A549 (cell line): ENCODE data around the gene DHPS. TPM values are rescaled to one million over a fixed set of nuclear protein-coding genes. Genes with fewer than 3 reads are reported as not detected.

Source experiments
- ATAC-seq, 2 experiments: fragments of 200-7000 bp in 1 of 2; fragments of >200 bp in 1 of 2; cut with Nextera tagmentation in 1 of 2; cut with Tn5 transposase in 1 of 2; 3 replicates each; pipeline versions ENCODE4 v1.8.0 to v1.9.1; 2018 to 2020; ENCODE audit warnings: mild to moderate bottlenecking in 1 of 2, moderate library complexity in 1 of 2
- CTCF ChIA-PET: fragments of 300-600 bp; sonication (Branson Sonifier 250); formaldehyde crosslinking; extraction: SDS; loops from one replicate; lab custom pipeline; 2021; ENCODE audit warnings: antibody characterized with exemption, inconsistent platforms; lab: Yijun Ruan, JAX
- POLR2A ChIA-PET: fragments of 350-600 bp; formaldehyde crosslinking; extraction: SDS; loops from one replicate; lab custom pipeline; 2021; ENCODE audit warnings: antibody characterized with exemption, inconsistent platforms; lab: Yijun Ruan, JAX
- DNase-seq, 2 experiments: peaks; one replicate each; pipeline versions ENCODE4 v3.0.0 to v3.0.0-alpha.2; 2011 to 2016; ENCODE audit warnings: low read depth in 1 of 2, low spot score in 1 of 2
- FAIRE-seq: peaks from 2 replicates; lab custom pipeline; 2011; peaks lifted over from hg19 to GRCh38; lab: Jason Lieb, UNC
- H3K27ac ChIP-seq, 2 experiments: fragments of >200 bp; sonication (Bioruptor Twin); formaldehyde crosslinking; 3 replicates each; pipeline ENCODE4 v1.5.1; 2016 to 2017
- H3K4me1 ChIP-seq: fragments of >200 bp; sonication (Bioruptor Twin); formaldehyde crosslinking; 3 replicates; pipeline ENCODE4 v1.6.1; 2016
- H3K4me2 ChIP-seq: fragments of >200 bp; sonication (Bioruptor Twin); formaldehyde crosslinking; 3 replicates; pipeline ENCODE4 v1.6.1; 2016
- H3K4me3 ChIP-seq: fragments of >200 bp; sonication (Bioruptor Twin); formaldehyde crosslinking; 3 replicates; pipeline ENCODE4 v1.5.1; 2016
- H3K9me3 ChIP-seq: fragments of >200 bp; sonication (Bioruptor Twin); formaldehyde crosslinking; 3 replicates; pipeline ENCODE4 v1.6.1; 2016
- CEBPB ChIP-seq, 2 experiments: fragments of >200 bp in 1 of 2; sonication (Bioruptor Twin) in 1 of 2; formaldehyde crosslinking in 1 of 2; IDR thresholded peaks; 2 replicates each; pipeline ENCODE4 v1.6.1; 2012 to 2016
- EHMT2 ChIP-seq: fragments of 200-600 bp; sonication (generic); IDR thresholded peaks from 2 replicates; pipeline ENCODE4 v1.6.1; 2016; ENCODE audit warnings: antibody characterized with exemption, low read depth, mild to moderate bottlenecking, moderate library complexity
- ELK1 ChIP-seq: fragments of 150-350 bp; IDR thresholded peaks from 2 replicates; pipeline ENCODE4 v1.6.1; 2014; ENCODE audit warnings: low read depth, mild to moderate bottlenecking, low read length
- EP300 ChIP-seq, 2 experiments: fragments of >200 bp; sonication (Bioruptor Twin); formaldehyde crosslinking; IDR thresholded peaks; 2 replicates in 1 of 2; 3 replicates in 1 of 2; pipeline ENCODE4 v1.6.1; 2016 to 2017
- HOXA7 ChIP-seq: fragments of 250-450 bp; sonication (Bioruptor Pico); IDR thresholded peaks from 2 replicates; pipeline ENCODE4 v1.5.0; 2020; ENCODE audit warnings: mild to moderate bottlenecking, moderate library complexity
- HOXB13 ChIP-seq: fragments of 250-450 bp; sonication (Bioruptor Pico); IDR thresholded peaks from 2 replicates; pipeline ENCODE4 v1.5.0; 2020; ENCODE audit warnings: low read depth, mild to moderate bottlenecking, moderate library complexity
- MAZ ChIP-seq: fragments of 150-350 bp; IDR thresholded peaks from 2 replicates; pipeline ENCODE4 v1.6.1; 2014; ENCODE audit warnings: antibody characterized with exemption, low read depth, low read length, borderline replicate concordance
- NPAS2 ChIP-seq: fragments of 250-450 bp; sonication (Bioruptor Pico); IDR thresholded peaks from 2 replicates; pipeline ENCODE4 v1.8.0; 2022; ENCODE audit warnings: mild to moderate bottlenecking, moderate library complexity, borderline replicate concordance
- POLR2AphosphoS2 ChIP-seq: conservative IDR thresholded peaks from 2 replicates; pipeline ENCODE4 v1.6.1; 2012; ENCODE audit warnings: low read length, improper control_type of control experiment, inconsistent platforms
- RAD21 ChIP-seq, 2 experiments: fragments of >200 bp in 1 of 2; sonication (Bioruptor Twin) in 1 of 2; formaldehyde crosslinking in 1 of 2; IDR thresholded peaks in 1 of 2; conservative IDR thresholded peaks in 1 of 2; 2 replicates in 1 of 2; 3 replicates in 1 of 2; pipeline ENCODE4 v1.6.1; 2012 to 2018; ENCODE audit warnings: inconsistent platforms in 1 of 2
- RCOR1 ChIP-seq: fragments of 150-350 bp; IDR thresholded peaks from 2 replicates; pipeline ENCODE4 v1.6.1; 2014; ENCODE audit warnings: antibody characterized with exemption, low read length, low read depth
- SMC3 ChIP-seq: fragments of >200 bp; sonication (Bioruptor Twin); formaldehyde crosslinking; IDR thresholded peaks from 3 replicates; pipeline ENCODE4 v1.6.1; 2018; ENCODE audit warnings: inconsistent platforms
- TP53 ChIP-seq: fragments of 250-450 bp; sonication (Bioruptor Pico); IDR thresholded peaks from 2 replicates; pipeline ENCODE4 v1.5.0; 2021; ENCODE audit warnings: mild to moderate bottlenecking, moderate library complexity
- ZNF302 ChIP-seq: fragments of 250-450 bp; sonication (Bioruptor Pico); IDR thresholded peaks from 2 replicates; pipeline ENCODE4 v1.9.0; 2021; ENCODE audit warnings: inconsistent platforms, mild to moderate bottlenecking, moderate library complexity
- WGBS: methylation state at CpG from one replicate; pipeline ENCODE4 v1.1.6; 2017; ENCODE audit errors: missing lambda C conversion rate; 5-methylcytosine and 5-hydroxymethylcytosine counted together
- polyA plus RNA-seq, 4 experiments: library from polyadenylated mRNA; depleted of rRNA in 3 of 4; stranded (reverse); fragments of >200 nt; fragmentation: RNase III in 1 of 4; extraction: RNeasy Plus Mini Kit Qiagen cat#74134 plus additional on column Dnase treatment in 1 of 4; gene quantifications; 2 replicates in 3 of 4; 3 replicates in 1 of 4; pipeline ENCODE4 v1.2.3, GENCODE V29; 2011 to 2017
- TF ChIP-seq, protein P1 (sequence below): fragments of >200 bp; sonication (Bioruptor Twin); formaldehyde crosslinking; IDR thresholded peaks from 3 replicates; pipeline ENCODE4 v1.5.1; 2016
- TF ChIP-seq, protein P2 (sequence below): fragments of 250-450 bp; sonication (Bioruptor Pico); IDR thresholded peaks from 2 replicates; pipeline ENCODE4 v1.5.0; 2021; ENCODE audit warnings: mild to moderate bottlenecking, moderate library complexity, borderline replicate concordance
- TF ChIP-seq, protein P3 (sequence below): IDR thresholded peaks from 2 replicates; pipeline ENCODE4 v1.6.1; 2012

The DHPS gene
- polyA plus RNA-seq, 2 of the 4 experiments (the other 2 are of a cell fraction) = 57.8 to 71.9 TPM

- Histone ChIP-seq H3K4me1 (no peaks in the 10 kb centered on the region), H3K27ac (no peak overlapping the region), H3K9me3 (no peaks in the 10 kb centered on the region), H3K4me3 (no peak overlapping the region), H3K4me2 (no peak overlapping the region)
- peak; percentile 68 to 80 for DNase-seq
- no peak for FAIRE-seq
- no peak for TF ChIP-seq EHMT2
- TF ChIP-seq SMC3 = peak; percentile 31; the same call in 2 of the 3 replicates
- TF ChIP-seq, protein P1, sequence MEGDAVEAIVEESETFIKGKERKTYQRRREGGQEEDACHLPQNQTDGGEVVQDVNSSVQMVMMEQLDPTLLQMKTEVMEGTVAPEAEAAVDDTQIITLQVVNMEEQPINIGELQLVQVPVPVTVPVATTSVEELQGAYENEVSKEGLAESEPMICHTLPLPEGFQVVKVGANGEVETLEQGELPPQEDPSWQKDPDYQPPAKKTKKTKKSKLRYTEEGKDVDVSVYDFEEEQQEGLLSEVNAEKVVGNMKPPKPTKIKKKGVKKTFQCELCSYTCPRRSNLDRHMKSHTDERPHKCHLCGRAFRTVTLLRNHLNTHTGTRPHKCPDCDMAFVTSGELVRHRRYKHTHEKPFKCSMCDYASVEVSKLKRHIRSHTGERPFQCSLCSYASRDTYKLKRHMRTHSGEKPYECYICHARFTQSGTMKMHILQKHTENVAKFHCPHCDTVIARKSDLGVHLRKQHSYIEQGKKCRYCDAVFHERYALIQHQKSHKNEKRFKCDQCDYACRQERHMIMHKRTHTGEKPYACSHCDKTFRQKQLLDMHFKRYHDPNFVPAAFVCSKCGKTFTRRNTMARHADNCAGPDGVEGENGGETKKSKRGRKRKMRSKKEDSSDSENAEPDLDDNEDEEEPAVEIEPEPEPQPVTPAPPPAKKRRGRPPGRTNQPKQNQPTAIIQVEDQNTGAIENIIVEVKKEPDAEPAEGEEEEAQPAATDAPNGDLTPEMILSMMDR = peak; percentile 54
- no peak for TF ChIP-seq EP300 (IDR thresholded peaks at IDR 0.05)
- peak in 1 of 2 experiments; percentile 27; a peak in 2 of 5 replicates for TF ChIP-seq RAD21 (conservative IDR thresholded peaks at IDR 0.05 in 1 of 2, IDR thresholded peaks at IDR 0.05 in 1 of 2)
- TF ChIP-seq HOXA7 (CRISPR knock-in tag) = no peak
- WGBS = 26% methylated on average over 3 of the region's 4 CpGs
- ATAC-seq = peak; percentile 70 to 77
- POLR2A ChIA-PET = no interaction called here
- CTCF ChIA-PET = interaction anchor here (0.7 to 1.5 kb wide), 11 partner anchors 8 to 178 kb away, joined by 3 to 7 read pairs (median 4); partner anchors contain the start of genes MAN2B1, TNPO2 and WDR83
Measured at GRCh38 chr19:12676384-12676792, 5.3 kb downstream of the DHPS start.

GRCh38 chr19:12675940-12676339 is 5.7 kb downstream of the DHPS start:
- FAIRE-seq = no peak
- CTCF ChIA-PET = interaction anchor here (0.7 to 1.5 kb wide), 6 partner anchors 13 to 178 kb away, joined by 3 to 5 read pairs (median 4); no protein-coding TSS in a partner anchor
- no peak for DNase-seq
- H3K4me1 ChIP-seq = no peaks in the 10 kb centered on the region
- ATAC-seq = peak in 1 of 2 experiments; percentile 9; a peak in 2 of 6 replicates
- WGBS = 94% methylated on average over 4 of the region's 15 CpGs
- no peak overlapping the region for H3K4me2 ChIP-seq
- H3K9me3 ChIP-seq = no peaks in the 10 kb centered on the region
- no peak overlapping the region for H3K4me3 ChIP-seq
- no peak overlapping the region for H3K27ac ChIP-seq
- POLR2A ChIA-PET = no interaction called here
- no peak for TF ChIP-seq ELK1
- TF ChIP-seq POLR2AphosphoS2 = no peak
- TF ChIP-seq EHMT2 = no peak
- TF ChIP-seq, protein P2, sequence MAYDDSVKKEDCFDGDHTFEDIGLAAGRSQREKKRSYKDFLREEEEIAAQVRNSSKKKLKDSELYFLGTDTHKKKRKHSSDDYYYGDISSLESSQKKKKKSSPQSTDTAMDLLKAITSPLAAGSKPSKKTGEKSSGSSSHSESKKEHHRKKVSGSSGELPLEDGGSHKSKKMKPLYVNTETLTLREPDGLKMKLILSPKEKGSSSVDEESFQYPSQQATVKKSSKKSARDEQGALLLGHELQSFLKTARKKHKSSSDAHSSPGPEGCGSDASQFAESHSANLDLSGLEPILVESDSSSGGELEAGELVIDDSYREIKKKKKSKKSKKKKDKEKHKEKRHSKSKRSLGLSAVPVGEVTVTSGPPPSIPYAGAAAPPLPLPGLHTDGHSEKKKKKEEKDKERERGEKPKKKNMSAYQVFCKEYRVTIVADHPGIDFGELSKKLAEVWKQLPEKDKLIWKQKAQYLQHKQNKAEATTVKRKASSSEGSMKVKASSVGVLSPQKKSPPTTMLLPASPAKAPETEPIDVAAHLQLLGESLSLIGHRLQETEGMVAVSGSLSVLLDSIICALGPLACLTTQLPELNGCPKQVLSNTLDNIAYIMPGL (CRISPR knock-in tag) = no peak
- TF ChIP-seq CEBPB (IDR thresholded peaks at IDR 0.05) = no peak
- no peak for TF ChIP-seq MAZ
- TF ChIP-seq SMC3 = no peak
- TF ChIP-seq ZNF302 (CRISPR knock-in tag) = no peak
- no peak for TF ChIP-seq NPAS2 (CRISPR knock-in tag)
- TF ChIP-seq, protein P3, sequence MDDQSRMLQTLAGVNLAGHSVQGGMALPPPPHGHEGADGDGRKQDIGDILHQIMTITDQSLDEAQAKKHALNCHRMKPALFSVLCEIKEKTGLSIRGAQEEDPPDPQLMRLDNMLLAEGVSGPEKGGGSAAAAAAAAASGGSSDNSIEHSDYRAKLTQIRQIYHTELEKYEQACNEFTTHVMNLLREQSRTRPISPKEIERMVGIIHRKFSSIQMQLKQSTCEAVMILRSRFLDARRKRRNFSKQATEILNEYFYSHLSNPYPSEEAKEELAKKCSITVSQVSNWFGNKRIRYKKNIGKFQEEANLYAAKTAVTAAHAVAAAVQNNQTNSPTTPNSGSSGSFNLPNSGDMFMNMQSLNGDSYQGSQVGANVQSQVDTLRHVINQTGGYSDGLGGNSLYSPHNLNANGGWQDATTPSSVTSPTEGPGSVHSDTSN = no peak
- no peak for TF ChIP-seq TP53 (CRISPR knock-in tag)
- no peak for TF ChIP-seq HOXB13 (CRISPR knock-in tag)
- no peak for TF ChIP-seq RCOR1
